Neural progenitor cell (in vitro differentiated cells): Measurements from ENCODE around the gene CASP3.
"Not testable (repeated sequence)": the region's sequence is repeated elsewhere in the genome, so short reads cannot be mapped to it uniquely, and the experiment has no call there.

Experiments used
- CTCF ChIP-seq: fragments of 200-600 bp; sonication (generic); IDR thresholded peaks from 2 replicates; pipeline ENCODE4 v1.5.1; 2017; ENCODE audit warnings: antibody characterized with exemption, mild to moderate bottlenecking
- EZH2 ChIP-seq: fragments of 200-600 bp; sonication (generic); IDR thresholded peaks from 2 replicates; pipeline ENCODE4 v1.6.1; 2017; ENCODE audit warnings: antibody characterized with exemption, mild to moderate bottlenecking, moderate library complexity
- EZH2phosphoT487 ChIP-seq: fragments of 200-600 bp; sonication (generic); IDR thresholded peaks from 2 replicates; pipeline ENCODE4 v1.6.1; 2017; ENCODE audit warnings: antibody characterized with exemption

DNA sequence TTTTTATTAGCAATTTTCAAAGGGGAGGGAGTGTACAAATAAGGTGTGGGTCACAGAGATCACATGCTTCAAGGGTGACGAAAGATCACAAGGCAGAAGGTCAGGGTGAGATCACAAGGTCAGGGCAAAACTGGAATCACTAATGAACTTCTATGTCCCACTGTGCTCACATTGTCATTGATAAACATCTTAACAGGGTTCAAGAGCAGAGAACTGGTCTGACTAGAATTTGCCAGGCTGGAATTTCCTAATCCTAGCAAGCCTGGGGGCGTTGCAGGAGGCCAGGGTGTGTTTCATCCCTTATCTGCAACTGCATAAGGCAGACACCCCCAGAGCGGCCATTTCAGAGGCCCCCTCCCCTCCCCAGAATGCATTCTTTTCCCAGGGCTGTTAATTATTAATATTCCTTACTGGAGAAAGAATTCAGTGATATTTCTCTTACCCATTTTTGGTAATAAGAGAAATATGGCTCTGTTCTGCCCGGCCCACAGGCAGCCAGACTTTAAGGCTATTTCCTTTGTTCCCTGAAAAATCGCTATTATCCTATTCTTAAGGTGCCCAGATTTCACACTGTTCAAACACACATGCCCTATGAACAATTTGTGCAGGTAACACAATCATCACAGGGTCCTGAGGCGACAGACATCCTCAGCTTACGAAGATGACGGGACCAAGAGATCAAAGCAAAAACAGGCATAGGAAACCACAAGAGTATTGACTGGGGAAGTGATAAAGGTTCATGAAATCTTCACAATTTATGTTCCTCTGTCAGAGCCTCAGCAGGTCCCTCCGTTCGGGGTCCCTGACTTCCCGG is 23.3 kb downstream of the CASP3 start:
- not testable (repeated sequence) for TF ChIP-seq CTCF, EZH2, EZH2phosphoT487
